Prostate gland (tissue), 2 donors: ENCODE results near the gene PTPN1.

ENCODE experiments used
- POLR2A ChIP-seq: fragments of 450-650 bp; IDR thresholded peaks from one replicate; pipeline ENCODE4 v1.6.1; 2016; ENCODE audit warnings: antibody characterized with exemption, mild to moderate bottlenecking
- POLR2AphosphoS5 ChIP-seq: sonication (generic); formaldehyde crosslinking; IDR thresholded peaks from one replicate; pipeline ENCODE4 v1.6.1; 2017; ENCODE audit warnings: antibody characterized with exemption
- TF ChIP-seq, protein P1 (sequence below), 4 experiments: fragments of 200-600 bp in 2 of 4; fragments of 450-650 bp in 2 of 4; sonication (generic) in 2 of 4; IDR thresholded peaks; 1 replicate in 3 of 4; 2 replicates in 1 of 4; pipeline ENCODE4 v1.5.1; 2016 to 2019; ENCODE audit warnings: antibody characterized with exemption in 4 of 4, mild to moderate bottlenecking in 2 of 4, moderate library complexity in 2 of 4

DNA sequence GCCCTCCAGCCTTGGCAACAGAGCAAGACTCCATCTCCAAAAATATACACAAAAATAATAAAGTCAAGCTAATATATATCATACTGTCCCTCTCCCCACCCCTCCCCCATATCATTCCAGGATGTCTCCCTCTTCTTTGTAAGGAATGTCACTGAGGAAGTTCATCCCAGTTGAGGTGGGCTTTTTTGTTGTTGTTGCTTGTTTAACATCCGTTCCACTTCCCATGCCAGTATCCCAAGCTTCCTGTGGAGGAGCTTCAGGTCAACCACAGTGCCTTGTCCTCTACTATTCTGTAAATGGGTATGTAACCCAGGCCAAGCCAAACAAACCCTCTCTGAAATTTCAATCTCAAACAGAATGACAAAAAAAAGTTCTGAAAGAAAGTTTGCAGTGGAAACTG lies 19.0 kb upstream of the PTPN1 start:
- TF ChIP-seq, protein P1, sequence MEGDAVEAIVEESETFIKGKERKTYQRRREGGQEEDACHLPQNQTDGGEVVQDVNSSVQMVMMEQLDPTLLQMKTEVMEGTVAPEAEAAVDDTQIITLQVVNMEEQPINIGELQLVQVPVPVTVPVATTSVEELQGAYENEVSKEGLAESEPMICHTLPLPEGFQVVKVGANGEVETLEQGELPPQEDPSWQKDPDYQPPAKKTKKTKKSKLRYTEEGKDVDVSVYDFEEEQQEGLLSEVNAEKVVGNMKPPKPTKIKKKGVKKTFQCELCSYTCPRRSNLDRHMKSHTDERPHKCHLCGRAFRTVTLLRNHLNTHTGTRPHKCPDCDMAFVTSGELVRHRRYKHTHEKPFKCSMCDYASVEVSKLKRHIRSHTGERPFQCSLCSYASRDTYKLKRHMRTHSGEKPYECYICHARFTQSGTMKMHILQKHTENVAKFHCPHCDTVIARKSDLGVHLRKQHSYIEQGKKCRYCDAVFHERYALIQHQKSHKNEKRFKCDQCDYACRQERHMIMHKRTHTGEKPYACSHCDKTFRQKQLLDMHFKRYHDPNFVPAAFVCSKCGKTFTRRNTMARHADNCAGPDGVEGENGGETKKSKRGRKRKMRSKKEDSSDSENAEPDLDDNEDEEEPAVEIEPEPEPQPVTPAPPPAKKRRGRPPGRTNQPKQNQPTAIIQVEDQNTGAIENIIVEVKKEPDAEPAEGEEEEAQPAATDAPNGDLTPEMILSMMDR (IDR thresholded peaks at IDR 0.05), result no peak
- TF ChIP-seq POLR2A, result no peak
- no peak for TF ChIP-seq POLR2AphosphoS5
